ENCODE data around the gene PLXNA4.
"Not testable (repeated sequence)": the region's sequence is repeated elsewhere in the genome, so short reads cannot be mapped to it uniquely, and the experiment has no call there.

GRCh38 chr7:132178402-132179079 is 397.7 kb downstream of the PLXNA4 start:
- TF ChIP-seq POLR2A, CTCF (IDR thresholded peaks at IDR 0.05): not testable (repeated sequence)
